Thyroid gland (tissue), 4 donors: ENCODE results near the gene PTPN11.

ENCODE experiments used
- POLR2A ChIP-seq, 2 donors: fragments of 450-650 bp; IDR thresholded peaks; one replicate each; pipeline ENCODE4 v1.6.1; 2017; ENCODE audit warnings: antibody characterized with exemption in 2 of 2, mild to moderate bottlenecking in 2 of 2, moderate library complexity in 1 of 2
- TF ChIP-seq, protein P1 (sequence below), 6 experiments: fragments of 200-600 bp in 3 of 6; fragments of 450-650 bp in 3 of 6; sonication (generic) in 3 of 6; IDR thresholded peaks; one replicate each; pipeline ENCODE4 v1.5.1; 2016 to 2019; ENCODE audit warnings: antibody characterized with exemption in 6 of 6, mild to moderate bottlenecking in 2 of 6, inconsistent platforms in 1 of 6, moderate library complexity in 1 of 6

DNA sequence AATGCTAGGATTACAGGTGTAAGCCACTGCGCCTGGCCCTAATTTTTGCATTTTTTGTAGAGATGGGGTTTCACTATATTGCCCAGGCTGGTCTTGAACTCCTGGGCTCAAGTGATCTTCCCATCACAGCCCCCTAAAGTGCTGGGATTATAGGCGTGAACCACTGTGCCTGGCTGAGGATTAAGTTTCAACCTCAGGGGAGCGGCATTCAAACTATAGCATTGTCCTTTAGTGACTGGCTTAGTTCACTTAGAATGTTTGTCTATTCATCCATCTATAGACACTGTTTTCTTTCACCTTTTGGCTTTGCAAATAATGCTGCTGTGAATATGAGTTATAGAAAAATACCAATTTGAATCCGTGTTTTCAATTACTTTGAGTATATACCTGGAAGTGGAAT lies 25.2 kb downstream of the PTPN11 start:
- TF ChIP-seq POLR2A (IDR thresholded peaks at IDR 0.05) = no peak
- TF ChIP-seq, protein P1, sequence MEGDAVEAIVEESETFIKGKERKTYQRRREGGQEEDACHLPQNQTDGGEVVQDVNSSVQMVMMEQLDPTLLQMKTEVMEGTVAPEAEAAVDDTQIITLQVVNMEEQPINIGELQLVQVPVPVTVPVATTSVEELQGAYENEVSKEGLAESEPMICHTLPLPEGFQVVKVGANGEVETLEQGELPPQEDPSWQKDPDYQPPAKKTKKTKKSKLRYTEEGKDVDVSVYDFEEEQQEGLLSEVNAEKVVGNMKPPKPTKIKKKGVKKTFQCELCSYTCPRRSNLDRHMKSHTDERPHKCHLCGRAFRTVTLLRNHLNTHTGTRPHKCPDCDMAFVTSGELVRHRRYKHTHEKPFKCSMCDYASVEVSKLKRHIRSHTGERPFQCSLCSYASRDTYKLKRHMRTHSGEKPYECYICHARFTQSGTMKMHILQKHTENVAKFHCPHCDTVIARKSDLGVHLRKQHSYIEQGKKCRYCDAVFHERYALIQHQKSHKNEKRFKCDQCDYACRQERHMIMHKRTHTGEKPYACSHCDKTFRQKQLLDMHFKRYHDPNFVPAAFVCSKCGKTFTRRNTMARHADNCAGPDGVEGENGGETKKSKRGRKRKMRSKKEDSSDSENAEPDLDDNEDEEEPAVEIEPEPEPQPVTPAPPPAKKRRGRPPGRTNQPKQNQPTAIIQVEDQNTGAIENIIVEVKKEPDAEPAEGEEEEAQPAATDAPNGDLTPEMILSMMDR (IDR thresholded peaks at IDR 0.05) = no peak
